ENCODE data around the gene ALDH1A3.

DNA sequence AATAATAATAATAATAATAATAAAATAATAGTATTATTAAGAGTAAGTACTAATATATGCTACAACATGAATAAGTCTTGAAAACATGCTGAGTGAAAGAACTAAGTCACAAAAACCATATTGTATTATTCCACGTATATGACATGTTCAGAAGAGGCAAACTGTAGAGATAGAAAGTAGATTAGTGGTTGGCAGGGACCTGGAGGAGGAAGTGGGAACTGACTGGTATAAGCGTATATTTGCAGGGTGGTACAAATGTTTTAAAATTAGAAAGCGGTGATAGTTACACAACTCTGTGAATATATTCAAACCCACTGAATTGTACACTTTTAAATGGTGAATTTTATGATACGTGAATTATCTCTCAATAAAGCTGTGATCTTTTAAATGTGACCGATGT lies 72.3 kb downstream of the ALDH1A3 start:
- no peak for TF ChIP-seq POLR2A (IDR thresholded peaks at IDR 0.05)
- TF ChIP-seq, protein P1, sequence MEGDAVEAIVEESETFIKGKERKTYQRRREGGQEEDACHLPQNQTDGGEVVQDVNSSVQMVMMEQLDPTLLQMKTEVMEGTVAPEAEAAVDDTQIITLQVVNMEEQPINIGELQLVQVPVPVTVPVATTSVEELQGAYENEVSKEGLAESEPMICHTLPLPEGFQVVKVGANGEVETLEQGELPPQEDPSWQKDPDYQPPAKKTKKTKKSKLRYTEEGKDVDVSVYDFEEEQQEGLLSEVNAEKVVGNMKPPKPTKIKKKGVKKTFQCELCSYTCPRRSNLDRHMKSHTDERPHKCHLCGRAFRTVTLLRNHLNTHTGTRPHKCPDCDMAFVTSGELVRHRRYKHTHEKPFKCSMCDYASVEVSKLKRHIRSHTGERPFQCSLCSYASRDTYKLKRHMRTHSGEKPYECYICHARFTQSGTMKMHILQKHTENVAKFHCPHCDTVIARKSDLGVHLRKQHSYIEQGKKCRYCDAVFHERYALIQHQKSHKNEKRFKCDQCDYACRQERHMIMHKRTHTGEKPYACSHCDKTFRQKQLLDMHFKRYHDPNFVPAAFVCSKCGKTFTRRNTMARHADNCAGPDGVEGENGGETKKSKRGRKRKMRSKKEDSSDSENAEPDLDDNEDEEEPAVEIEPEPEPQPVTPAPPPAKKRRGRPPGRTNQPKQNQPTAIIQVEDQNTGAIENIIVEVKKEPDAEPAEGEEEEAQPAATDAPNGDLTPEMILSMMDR (IDR thresholded peaks at IDR 0.05): no peak
- no peak for TF ChIP-seq POLR2AphosphoS5 (IDR thresholded peaks at IDR 0.05)
- no peak for TF ChIP-seq EP300 (IDR thresholded peaks at IDR 0.05)

Data from stomach (tissue), 4 donors.